GM04504 (cell line): Measurements from ENCODE around the gene RPS10.
A peak's percentile ranks its signal among the peaks of the same experiment; 100 is the strongest.

Source experiments
- DNase-seq: peaks from one replicate; pipeline ENCODE4 v3.0.0-alpha.2; 2012; ENCODE audit warnings: low read depth

RPS10 gene

DNA sequence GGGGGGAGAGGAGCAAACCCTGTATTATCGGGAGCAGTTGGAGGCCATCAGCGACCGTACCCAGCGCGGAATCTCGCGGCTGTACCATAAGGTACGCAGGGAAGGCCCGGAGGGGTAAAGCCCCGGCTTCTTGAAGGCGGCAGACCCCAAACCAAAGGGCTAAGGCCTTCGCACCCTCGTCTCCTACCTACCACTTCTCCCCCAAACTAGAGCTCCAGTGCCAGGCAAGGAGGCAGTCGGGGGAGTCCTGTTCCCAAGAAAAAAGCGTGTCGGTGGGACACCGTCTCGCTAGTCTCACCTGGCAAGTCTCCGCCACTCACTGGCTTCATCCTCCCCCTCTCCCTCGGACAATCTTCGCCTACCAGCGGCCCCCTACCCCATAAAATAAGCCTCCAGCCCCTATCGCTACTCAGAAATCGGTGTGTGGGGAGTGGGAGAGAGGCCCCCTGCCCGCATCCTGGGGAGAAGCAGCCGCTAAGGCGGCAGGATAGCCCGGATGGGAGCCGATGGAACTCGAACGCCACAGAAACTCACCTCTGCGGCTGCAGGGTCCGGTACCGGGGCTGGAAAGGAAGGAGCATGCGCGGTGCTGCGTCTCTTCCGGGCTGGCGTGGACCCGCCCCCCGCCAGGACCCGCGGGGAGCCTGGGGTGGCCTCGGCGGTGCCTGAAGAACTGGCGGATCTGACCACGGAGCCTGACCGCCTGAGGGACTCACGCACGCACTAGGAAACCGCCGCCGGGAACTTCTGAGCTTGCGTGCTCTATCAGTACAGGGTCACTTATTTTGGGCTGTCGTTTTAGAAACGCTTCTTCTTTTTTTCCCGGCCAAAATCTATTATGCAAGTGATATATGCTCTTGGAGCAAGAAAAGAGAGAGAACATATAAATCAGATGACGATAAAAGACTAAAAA is at the start of gene RPS10:
TSS of gene RPS10 (minus strand) at position 572 of the 913 bp plus-strand sequence. CDS start 848 bp downstream, outside the sequence.
- DNase-seq = peak; percentile 86

DNA sequence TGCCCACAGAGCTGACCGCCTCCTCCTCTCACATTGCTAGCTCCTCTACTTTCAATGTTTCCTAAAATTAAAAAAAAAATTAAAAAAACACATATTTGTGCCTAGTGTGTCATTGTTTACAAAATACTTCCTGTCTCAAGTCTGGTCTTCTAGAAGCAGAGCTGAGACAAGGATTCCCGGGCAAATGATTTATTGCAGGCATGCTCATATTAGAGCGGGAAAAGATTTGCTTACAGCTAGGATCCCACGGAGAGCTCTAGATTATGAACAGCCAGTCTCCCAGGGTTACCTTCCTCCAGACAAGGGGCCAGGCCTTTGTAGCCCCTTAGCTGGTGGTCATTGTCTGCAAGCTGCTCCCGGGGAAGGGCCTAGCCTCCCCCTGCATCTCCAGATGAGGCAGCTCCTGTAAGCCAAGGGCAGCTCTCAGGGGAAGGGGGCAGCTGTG is 49.4 kb upstream of the RPS10 start:
- DNase-seq = no peak

- DNase-seq = no peak
Measured at GRCh38 chr6:34474754-34475153, 48.9 kb upstream of the RPS10 start.

DNA sequence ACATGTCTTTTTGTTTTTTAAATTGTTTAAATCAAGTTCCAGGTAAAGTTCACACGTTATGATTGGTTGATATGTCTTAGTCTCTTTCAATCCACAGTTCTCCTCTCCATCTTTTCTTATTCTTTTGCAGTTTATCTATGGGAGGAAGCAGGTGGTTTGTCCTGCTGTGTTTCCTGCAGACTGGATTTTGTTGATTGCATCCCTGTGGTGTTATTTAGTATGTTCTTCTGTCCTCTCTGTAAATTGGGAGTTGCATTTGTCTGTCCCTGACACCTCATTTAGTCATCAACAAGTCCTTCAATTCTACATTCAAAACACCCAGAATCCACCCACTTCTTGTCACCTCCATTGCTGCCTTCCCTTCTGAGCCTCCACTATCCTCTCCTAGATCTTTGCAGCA is 48.1 kb upstream of the RPS10 start:
- no peak for DNase-seq

GRCh38 chr6:34472425-34472824 is 46.6 kb upstream of the RPS10 start:
- DNase-seq = no peak

- DNase-seq = no peak
Measured at GRCh38 chr6:34469499-34469898, 43.6 kb upstream of the RPS10 start.

DNA sequence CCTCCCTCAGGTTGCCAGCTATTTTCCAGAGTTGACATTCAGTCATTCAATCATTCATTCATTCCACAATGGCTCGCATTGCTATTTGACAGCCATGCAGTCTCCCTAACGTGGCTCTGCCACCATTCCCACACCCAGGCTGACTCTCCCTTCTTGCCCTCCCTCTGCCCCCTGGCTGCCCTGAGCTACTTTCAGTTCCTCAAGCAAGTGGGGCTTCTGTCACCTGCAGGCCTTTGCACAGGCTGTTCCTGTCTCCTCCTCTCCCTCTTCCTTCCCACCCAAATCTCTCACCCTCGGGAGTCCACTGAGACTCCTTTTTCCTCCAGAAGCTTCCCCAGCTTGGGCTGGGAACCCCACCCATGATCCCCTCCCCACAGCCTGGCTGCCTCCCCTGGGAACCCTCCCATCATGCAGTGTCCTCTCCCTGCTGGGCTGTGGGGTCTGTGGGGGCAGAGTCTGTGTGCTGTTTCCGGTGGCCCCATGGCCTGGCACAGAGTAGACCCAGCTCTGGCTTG is 42.6 kb upstream of the RPS10 start:
- DNase-seq = no peak

GRCh38 chr6:34466242-34467185 is 40.6 kb upstream of the RPS10 start:
- no peak for DNase-seq

GRCh38 chr6:34465531-34466241 is 39.8 kb upstream of the RPS10 start, which contains the start of gene PACSIN1:
Gene PACSIN1 (plus strand): TSS chr6:34466076. CDS start chr6:34526306, 60,230 bp downstream.
- no peak for DNase-seq

DNA sequence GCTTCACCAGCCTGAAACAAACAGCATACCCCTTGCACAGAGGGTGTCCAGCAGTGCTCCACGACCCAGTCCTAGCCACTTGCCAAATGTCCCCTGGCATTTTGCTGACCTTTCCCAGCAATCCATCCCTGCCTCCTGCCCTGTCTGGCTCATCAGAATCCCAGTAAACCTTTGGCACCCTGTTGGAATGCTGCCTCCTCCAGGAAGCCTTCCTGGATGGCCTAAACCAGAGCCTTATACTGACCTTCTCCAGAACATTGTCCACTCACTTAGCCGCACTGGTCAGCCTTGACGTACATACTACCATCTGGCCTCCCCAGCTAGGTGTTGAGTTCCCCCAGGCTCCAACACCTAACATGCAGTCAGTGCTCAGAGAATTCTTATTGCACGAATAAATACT is 38.0 kb upstream of the RPS10 start:
- DNase-seq = no peak

DNA sequence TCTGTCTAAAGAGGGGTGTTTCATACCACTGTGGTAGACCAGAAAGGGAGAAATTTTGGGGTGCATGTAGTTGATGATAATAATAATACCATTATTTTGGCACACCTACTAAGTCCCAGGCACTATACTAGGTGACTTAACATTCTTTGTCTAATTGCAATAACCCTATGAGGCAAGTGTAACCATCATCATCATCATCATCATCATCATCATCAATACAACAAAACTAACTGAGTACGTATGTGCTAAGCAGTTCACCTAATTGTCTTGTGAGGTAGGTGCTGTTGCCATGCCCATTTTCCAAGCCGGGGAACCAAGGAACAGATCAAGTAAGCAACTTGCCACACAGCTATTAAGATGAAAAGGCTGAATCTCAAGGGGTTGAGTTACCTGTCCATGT is 37.4 kb upstream of the RPS10 start:
- DNase-seq = no peak

DNA sequence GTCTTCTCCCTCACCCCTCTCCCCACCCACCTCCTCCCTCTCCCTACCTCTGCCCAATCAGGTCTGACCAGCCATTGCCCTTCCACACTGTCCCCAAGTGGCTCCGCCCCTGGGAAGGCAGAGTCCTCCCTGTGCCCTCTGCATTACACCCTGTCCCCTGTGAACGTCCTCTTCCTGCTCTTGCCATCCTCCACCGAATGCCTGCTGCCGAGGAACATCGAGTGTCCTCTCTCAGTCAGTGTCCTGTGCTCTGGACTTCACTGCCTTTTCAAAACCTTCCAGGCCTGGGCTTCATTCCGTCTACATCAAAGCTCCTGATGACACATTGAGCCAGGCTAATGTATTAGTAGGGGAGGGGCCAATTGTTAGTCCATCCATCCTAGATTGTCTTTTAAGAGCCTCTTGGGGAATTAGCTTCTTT is 36.7 kb upstream of the RPS10 start:
- peak; percentile 2 for DNase-seq

- no peak for DNase-seq
Measured at GRCh38 chr6:34462010-34462409, 36.1 kb upstream of the RPS10 start.

GRCh38 chr6:34460796-34461507 is 35.1 kb upstream of the RPS10 start:
- DNase-seq = no peak

GRCh38 chr6:34459899-34460593 is 34.2 kb upstream of the RPS10 start:
- peak; percentile 5 for DNase-seq

- no peak for DNase-seq
Measured at GRCh38 chr6:34457742-34458735, 32.2 kb upstream of the RPS10 start.

GRCh38 chr6:34457382-34457741 is 31.5 kb upstream of the RPS10 start:
- no peak for DNase-seq

DNA sequence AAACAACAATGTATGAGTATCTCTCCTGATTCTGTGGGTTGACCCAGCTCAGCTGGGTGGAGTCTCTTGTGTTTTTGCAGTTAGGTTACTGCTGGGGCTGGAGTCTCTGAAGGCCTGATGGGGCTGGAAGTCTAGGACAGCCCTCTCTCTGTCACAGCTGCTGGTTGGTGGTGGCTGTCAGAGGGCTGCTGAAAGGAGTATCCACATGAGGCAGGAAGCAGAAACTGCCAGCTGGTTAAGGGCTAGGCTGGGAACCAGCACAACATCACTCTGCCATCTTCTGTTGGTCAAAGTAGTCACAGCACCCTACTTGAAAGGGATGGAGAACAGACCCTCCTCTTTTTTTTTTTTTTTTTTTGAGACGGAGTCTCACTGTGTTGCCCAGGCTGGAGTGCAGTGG is 30.0 kb upstream of the RPS10 start:
- no peak for DNase-seq

DNA sequence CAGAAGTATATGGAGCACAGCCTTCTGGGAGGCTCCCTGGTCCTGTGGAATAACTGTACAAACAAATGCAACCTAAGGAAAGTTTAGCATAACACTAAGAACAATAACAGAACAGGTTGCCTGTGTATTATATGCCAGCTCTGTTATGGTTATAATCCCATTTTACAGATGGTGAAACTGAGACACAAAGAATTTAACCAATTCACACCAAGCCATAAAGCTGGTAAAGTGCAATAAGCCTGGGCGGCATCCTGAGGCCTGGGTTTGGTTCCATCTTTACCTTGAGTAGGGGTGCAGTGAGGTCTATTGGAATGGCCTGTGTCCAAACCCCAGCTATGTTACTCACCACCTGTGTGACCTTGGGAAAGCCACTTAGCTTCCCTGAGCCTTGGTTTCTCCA is 25.3 kb upstream of the RPS10 start:
- no peak for DNase-seq
